IMR-90 (cell line): Measurements from ENCODE around the gene OCEL1. TPM values are rescaled to one million over a fixed set of nuclear protein-coding genes. Genes with fewer than 3 reads are reported as not detected.

Experiments
- ATAC-seq: fragments of 200-7000 bp; cut with Tn5 transposase; 2 replicates; pipeline ENCODE4 v1.9.1; 2020; ENCODE audit warnings: low read depth, mild to moderate bottlenecking, moderate library complexity
- BruUV-seq: library from RNA; stranded (reverse); fragments of 400-500 nt; replicated peaks from 2 replicates; lab custom pipeline; 2021; lab: Mats Ljungman, UMichigan
- CTCF ChIA-PET: fragments of 300-600 bp; formaldehyde crosslinking; extraction: SDS; loops from one replicate; lab custom pipeline; 2021; ENCODE audit warnings: antibody characterized with exemption; lab: Yijun Ruan, JAX
- POLR2A ChIA-PET: fragments of 300-600 bp; sonication (Branson Sonifier 250); formaldehyde crosslinking; loops from one replicate; lab custom pipeline; 2022; ENCODE audit warnings: antibody characterized with exemption; ENCODE audit not compliant: unreplicated experiment; lab: Charles Lee
- DNase-seq: peaks from one replicate; pipeline ENCODE4 v3.0.0; 2013
- H2AFZ ChIP-seq: replicated peaks from 2 replicates; pipeline ENCODE3; 2013; ENCODE audit warnings: low read length, mild to moderate bottlenecking; ENCODE audit not compliant: poor library complexity
- H2AK5ac ChIP-seq: 2 replicates; pipeline ENCODE4 v1.6.1; 2013; ENCODE audit warnings: low read depth, low read length, inconsistent platforms
- H2AK9ac ChIP-seq: replicated peaks from 2 replicates; pipeline ENCODE3; 2013; ENCODE audit warnings: mild to moderate bottlenecking, low read depth, low read length, moderate library complexity; ENCODE audit not compliant: poor library complexity
- H2BK120ac ChIP-seq: 2 replicates; pipeline ENCODE4 v1.6.1; 2013; ENCODE audit warnings: low read depth, low read length, inconsistent platforms
- H2BK15ac ChIP-seq: 3 replicates; pipeline ENCODE4 v1.6.1; 2013; ENCODE audit warnings: low read depth, low read length, inconsistent platforms
- H2BK20ac ChIP-seq: 2 replicates; pipeline ENCODE4 v1.6.1; 2013; ENCODE audit warnings: low read depth, mild to moderate bottlenecking, inconsistent platforms, low read length, moderate library complexity
- H2BK5ac ChIP-seq: 2 replicates; pipeline ENCODE4 v1.6.1; 2013; ENCODE audit warnings: mild to moderate bottlenecking, low read depth, low read length, inconsistent platforms; ENCODE audit not compliant: poor library complexity, severe bottlenecking
- H3K14ac ChIP-seq: replicated peaks from 2 replicates; pipeline ENCODE4 v1.6.1; 2013; ENCODE audit warnings: low read depth, low read length, inconsistent platforms
- H3K18ac ChIP-seq: 2 replicates; pipeline ENCODE4 v1.6.1; 2013; ENCODE audit warnings: low read depth, low read length, control low read depth
- H3K23ac ChIP-seq: 2 replicates; pipeline ENCODE4 v1.6.1; 2013; ENCODE audit warnings: low read depth, low read length, inconsistent platforms
- H3K27ac ChIP-seq: 2 replicates; pipeline ENCODE4 v1.5.1; 2013; ENCODE audit warnings: mild to moderate bottlenecking, control low read depth, low read length; ENCODE audit not compliant: insufficient read depth
- H3K27me3 ChIP-seq: 2 replicates; pipeline ENCODE4 v1.6.1; 2013; ENCODE audit warnings: low read length; ENCODE audit not compliant: control insufficient read depth, insufficient read depth
- H3K36me3 ChIP-seq: 2 replicates; pipeline ENCODE4 v1.6.1; 2013; ENCODE audit warnings: low read length, mixed read lengths; ENCODE audit not compliant: control insufficient read depth, insufficient read depth
- H3K4ac ChIP-seq: 2 replicates; pipeline ENCODE4 v1.6.1; 2013; ENCODE audit warnings: low read depth, low read length, inconsistent platforms
- H3K4me1 ChIP-seq: 2 replicates; pipeline ENCODE4 v1.6.1; 2013; ENCODE audit warnings: low read length, mixed read lengths; ENCODE audit not compliant: control insufficient read depth, insufficient read depth
- H3K4me2 ChIP-seq: 2 replicates; pipeline ENCODE4 v1.6.1; 2013; ENCODE audit warnings: low read depth, mild to moderate bottlenecking, control low read depth, low read length, moderate library complexity
- H3K4me3 ChIP-seq: 2 replicates; pipeline ENCODE4 v1.5.1; 2013; ENCODE audit warnings: low read depth, mild to moderate bottlenecking, control low read depth, low read length, moderate library complexity; ENCODE audit not compliant: insufficient read depth
- H3K56ac ChIP-seq: 2 replicates; pipeline ENCODE4 v1.6.1; 2013; ENCODE audit warnings: low read length, inconsistent platforms; ENCODE audit not compliant: insufficient read depth; ENCODE audit errors: extremely low read depth
- H3K79me1 ChIP-seq, 2 experiments: 2 replicates each; pipeline ENCODE4 v1.6.1; 2013; ENCODE audit warnings: low read length in 2 of 2, inconsistent platforms in 1 of 2, low read depth in 1 of 2
- H3K9ac ChIP-seq: 2 replicates; pipeline ENCODE4 v1.6.1; 2013; ENCODE audit warnings: low read depth, low read length, control low read depth
- H3K9me1 ChIP-seq: 2 replicates; pipeline ENCODE4 v1.6.1; 2013; ENCODE audit warnings: low read length, inconsistent platforms; ENCODE audit not compliant: insufficient read depth
- H3K9me3 ChIP-seq: 2 replicates; pipeline ENCODE4 v1.6.1; 2013; ENCODE audit warnings: low read length; ENCODE audit not compliant: control insufficient read depth, insufficient read depth
- H4K20me1 ChIP-seq: 2 replicates; pipeline ENCODE4 v1.6.1; 2013; ENCODE audit warnings: low read length, inconsistent platforms; ENCODE audit not compliant: insufficient read depth
- H4K5ac ChIP-seq: 2 replicates; pipeline ENCODE4 v1.6.1; 2013; ENCODE audit warnings: mild to moderate bottlenecking, low read depth, low read length, control low read depth
- H4K8ac ChIP-seq, 2 experiments: 2 replicates each; pipeline ENCODE4 v1.6.1; 2013; ENCODE audit warnings: low read depth in 2 of 2, low read length in 2 of 2, control low read depth in 1 of 2, inconsistent platforms in 1 of 2
- H4K91ac ChIP-seq: 2 replicates; pipeline ENCODE4 v1.6.1; 2013; ENCODE audit warnings: low read depth, low read length, inconsistent platforms; ENCODE audit not compliant: insufficient read depth
- MAFK ChIP-seq: IDR thresholded peaks from 2 replicates; pipeline ENCODE4 v1.6.1; 2012; ENCODE audit warnings: low read depth, low read length, improper control_type of control experiment
- MAZ ChIP-seq: IDR thresholded peaks from 2 replicates; pipeline ENCODE4 v1.6.1; 2012; ENCODE audit warnings: low read depth, mild to moderate bottlenecking, low read length, improper control_type of control experiment, moderate library complexity, borderline replicate concordance
- NFE2L2 ChIP-seq: fragments of 150-350 bp; IDR thresholded peaks from 2 replicates; pipeline ENCODE4 v1.6.1; 2016; ENCODE audit warnings: low read depth, mild to moderate bottlenecking, low read length
- POLR2A ChIP-seq: IDR thresholded peaks from 2 replicates; pipeline ENCODE4 v1.6.1; 2012; ENCODE audit warnings: mild to moderate bottlenecking, low read depth, low read length
- RAD21 ChIP-seq: IDR thresholded peaks from 2 replicates; pipeline ENCODE4 v1.6.1; 2012; ENCODE audit warnings: low read length, improper control_type of control experiment
- WGBS, 2 experiments: methylation state at CpG; one replicate each; pipeline versions ENCODE4 v1.1.5 to v1.1.7; 2013; ENCODE audit warnings: missing lambda C conversion rate in 2 of 2; ENCODE audit not compliant: insufficient read length in 1 of 2; ENCODE audit errors: extremely low coverage in 2 of 2; 5-methylcytosine and 5-hydroxymethylcytosine counted together
- dilution Hi-C: fragments of 300-500 bp; cut with HindIII; formaldehyde crosslinking; loops from one replicate; pipeline ENCODE4 v1.14.3; 2018; ENCODE audit warnings: low sequenced_read_pairs; ENCODE audit not compliant: unreplicated experiment
- in situ Hi-C: fragments of 300-500 bp; cut with MboI; formaldehyde crosslinking; loops from 3 replicates; pipeline ENCODE4 v1.14.3; 2019; ENCODE audit warnings: low sequenced_read_pairs, inconsistent platforms, mixed read lengths
- intact Hi-C: fragments of 100-400 bp; cut with micrococcal nuclease; formaldehyde crosslinking; loops from 2 replicates; pipeline ENCODE4 v1.10.0; 2022
- polyA plus RNA-seq, 3 experiments: library from polyadenylated mRNA; depleted of rRNA; stranded (reverse); fragments of >200 nt; gene quantifications; 2 replicates each; pipeline ENCODE4 v1.2.3, GENCODE V29; 2012; ENCODE audit warnings: low replicate concordance in 1 of 3
- total RNA-seq: library from RNA; depleted of rRNA; stranded (reverse); fragments of >200 nt; gene quantifications from 2 replicates; pipeline ENCODE4 v1.2.3, GENCODE V29; 2012
- TF ChIP-seq, protein P1 (sequence below): conservative IDR thresholded peaks from 2 replicates; pipeline ENCODE4 v1.5.1; 2012; ENCODE audit warnings: mild to moderate bottlenecking, low read depth, low read length, improper control_type of control experiment
- TF ChIP-seq, protein P2 (sequence below): fragments of 150-350 bp; IDR thresholded peaks from 2 replicates; pipeline ENCODE4 v1.6.1; 2016; ENCODE audit warnings: low read depth, mild to moderate bottlenecking, low read length, moderate library complexity, borderline replicate concordance

The OCEL1 gene
- total and polyA plus RNA-seq, 2 of the 4 experiments (the other 2 are of a cell fraction): 1.1 to 7.2 TPM

DNA sequence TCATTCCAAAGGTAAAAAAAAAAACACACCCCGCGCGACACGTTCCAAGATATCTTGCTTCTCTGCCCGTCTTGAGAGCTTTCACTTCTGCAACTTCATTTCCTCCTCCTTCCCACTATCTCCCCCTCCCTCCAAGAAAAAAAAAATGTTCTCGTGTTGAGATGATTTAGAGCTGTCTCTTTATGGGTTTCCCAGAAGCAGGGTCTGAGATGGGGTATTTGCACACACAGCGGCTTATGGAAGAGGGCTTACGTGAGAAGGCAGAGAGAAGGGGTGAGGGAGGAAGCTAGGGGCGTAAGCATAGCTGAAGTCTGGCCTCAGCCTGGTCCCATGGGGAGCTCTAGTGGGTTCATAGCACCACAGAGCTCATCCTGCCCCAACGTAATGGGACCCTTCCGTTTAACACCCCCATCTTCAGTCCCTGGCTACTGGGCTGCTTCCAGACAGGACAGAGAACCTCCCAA is 42.1 kb upstream of the OCEL1 start:
- dilution Hi-C loops: no loop called here
- no peak for ATAC-seq

More for the DNA sequence above, 42.1 kb upstream of the OCEL1 start:
- Histone ChIP-seq H2BK15ac (no peak overlapping the region), H4K8ac (no peak overlapping the region), H4K20me1 (peaks cover 4% of the 10 kb centered on the region; the same call in 1 of the 2 replicates), H3K9me3 (no peaks in the 10 kb centered on the region), H3K4me2 (no peak overlapping the region), H2AK5ac (no peak overlapping the region), H3K4me1 (no peaks in the 10 kb centered on the region), H3K4ac (no peak overlapping the region), H2BK120ac (no peak overlapping the region), H3K56ac (no peak overlapping the region), H3K23ac (no peak overlapping the region), H3K27me3 (no peaks in the 10 kb centered on the region), H2BK20ac (no peak overlapping the region), H3K79me1 (peaks cover 0 to 12% of the 10 kb centered on the region in 2 experiments; a peak in 3 of 4 replicates), H4K5ac (no peak overlapping the region), H3K14ac (no peak overlapping the region), H3K36me3 (peaks cover 64% of the 10 kb centered on the region), H2BK5ac (no peak overlapping the region), H3K4me3 (no peak overlapping the region), H4K91ac (no peak overlapping the region), H3K18ac (no peak overlapping the region), H3K9ac (no peak overlapping the region), H3K9me1 (no peaks in the 10 kb centered on the region; the same call in 1 of the 2 replicates), H2AK9ac (no peak overlapping the region), H3K27ac (no peak overlapping the region), H2AFZ (no peak overlapping the region)
- DNase-seq: no peak
- POLR2A ChIA-PET: no interaction called here
- intact Hi-C loops (no loop called here), in situ Hi-C loops (no loop called here)
- WGBS, 2 experiments: 93% methylated on average over 3 of the region's 11 CpGs; no CpG with 5 or more reads in 1 of the 2 experiments
- CTCF ChIA-PET: no interaction called here
- TF ChIP-seq MAFK (no peak), POLR2A (no peak), NFE2L2 (no peak), MAZ (no peak), RAD21 (no peak)
- TF ChIP-seq, protein P1, sequence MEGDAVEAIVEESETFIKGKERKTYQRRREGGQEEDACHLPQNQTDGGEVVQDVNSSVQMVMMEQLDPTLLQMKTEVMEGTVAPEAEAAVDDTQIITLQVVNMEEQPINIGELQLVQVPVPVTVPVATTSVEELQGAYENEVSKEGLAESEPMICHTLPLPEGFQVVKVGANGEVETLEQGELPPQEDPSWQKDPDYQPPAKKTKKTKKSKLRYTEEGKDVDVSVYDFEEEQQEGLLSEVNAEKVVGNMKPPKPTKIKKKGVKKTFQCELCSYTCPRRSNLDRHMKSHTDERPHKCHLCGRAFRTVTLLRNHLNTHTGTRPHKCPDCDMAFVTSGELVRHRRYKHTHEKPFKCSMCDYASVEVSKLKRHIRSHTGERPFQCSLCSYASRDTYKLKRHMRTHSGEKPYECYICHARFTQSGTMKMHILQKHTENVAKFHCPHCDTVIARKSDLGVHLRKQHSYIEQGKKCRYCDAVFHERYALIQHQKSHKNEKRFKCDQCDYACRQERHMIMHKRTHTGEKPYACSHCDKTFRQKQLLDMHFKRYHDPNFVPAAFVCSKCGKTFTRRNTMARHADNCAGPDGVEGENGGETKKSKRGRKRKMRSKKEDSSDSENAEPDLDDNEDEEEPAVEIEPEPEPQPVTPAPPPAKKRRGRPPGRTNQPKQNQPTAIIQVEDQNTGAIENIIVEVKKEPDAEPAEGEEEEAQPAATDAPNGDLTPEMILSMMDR: no peak
- TF ChIP-seq, protein P2, sequence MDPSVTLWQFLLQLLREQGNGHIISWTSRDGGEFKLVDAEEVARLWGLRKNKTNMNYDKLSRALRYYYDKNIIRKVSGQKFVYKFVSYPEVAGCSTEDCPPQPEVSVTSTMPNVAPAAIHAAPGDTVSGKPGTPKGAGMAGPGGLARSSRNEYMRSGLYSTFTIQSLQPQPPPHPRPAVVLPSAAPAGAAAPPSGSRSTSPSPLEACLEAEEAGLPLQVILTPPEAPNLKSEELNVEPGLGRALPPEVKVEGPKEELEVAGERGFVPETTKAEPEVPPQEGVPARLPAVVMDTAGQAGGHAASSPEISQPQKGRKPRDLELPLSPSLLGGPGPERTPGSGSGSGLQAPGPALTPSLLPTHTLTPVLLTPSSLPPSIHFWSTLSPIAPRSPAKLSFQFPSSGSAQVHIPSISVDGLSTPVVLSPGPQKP: no peak
- BruUV-seq: no TSS peak
